Anterior cingulate cortex (tissue), 58 donors: ENCODE results near the gene VGF.

Source experiments
- DNase-seq, 58 donors: peaks; one replicate each; lab custom pipeline; 2025; lab: John Stamatoyannopoulos, UW

Gene VGF

DNA sequence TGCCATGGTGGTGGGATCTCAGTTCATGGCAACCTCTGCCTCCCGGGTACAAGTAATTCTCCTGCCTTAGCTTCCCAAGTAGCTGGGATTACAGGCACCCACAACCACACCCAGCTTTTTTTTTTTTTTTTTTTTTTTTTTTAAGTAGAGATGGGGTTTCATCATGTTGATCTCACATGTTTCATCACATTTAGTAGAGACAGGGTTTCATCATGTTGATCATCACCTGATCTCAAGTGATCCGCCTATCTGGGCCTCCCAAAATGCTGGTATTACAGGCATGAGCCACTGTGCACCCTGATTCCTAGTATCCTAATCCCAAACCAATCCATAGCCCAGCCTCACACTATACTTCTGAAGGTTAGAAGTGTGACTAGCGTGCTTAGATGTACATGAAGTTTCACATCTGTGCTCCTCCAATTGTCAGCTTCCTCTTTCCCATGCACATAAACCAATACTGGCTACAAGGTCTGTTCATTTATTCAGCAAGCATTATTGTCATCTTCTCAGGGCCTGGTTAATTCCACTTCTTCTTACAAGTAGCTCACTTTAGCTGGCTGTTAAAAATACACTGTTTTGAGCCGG, 21.6 kb upstream of the VGF start:
- DNase-seq = no peak

- DNase-seq = no peak
These were observed 20.8 kb upstream of the VGF start for GRCh38 chr7:101186194-101186593.

DNA sequence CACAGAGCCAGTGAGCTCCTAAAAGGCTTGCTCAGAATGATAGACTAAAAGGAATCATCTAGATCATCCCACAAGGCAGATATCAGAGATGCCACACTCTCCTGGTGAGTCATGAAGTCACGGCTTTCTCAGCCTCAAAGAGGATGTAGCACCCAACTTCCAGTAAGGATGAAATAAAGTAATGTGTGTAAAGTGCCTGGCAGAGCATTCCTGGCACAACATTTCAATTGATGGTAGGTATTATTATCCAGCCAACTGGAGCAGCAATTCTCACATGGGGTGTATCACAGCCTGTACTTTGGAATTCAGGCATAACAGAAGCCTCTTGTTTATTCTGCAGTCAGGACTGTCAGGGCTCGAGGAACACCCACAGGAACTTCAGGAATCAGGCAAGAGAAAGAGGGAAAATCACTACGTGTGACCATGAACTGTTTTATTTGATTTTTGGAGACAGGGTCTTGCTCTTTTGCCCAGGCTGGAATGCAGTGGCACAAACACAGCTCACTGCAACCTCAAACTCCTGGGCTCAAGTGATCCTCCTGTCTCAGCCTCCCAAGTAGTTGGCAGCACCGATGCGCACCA, 20.0 kb upstream of the VGF start:
- peak in 16 of 58 donors; percentile 4 to 74 (median 21) for DNase-seq

GRCh38 chr7:101180130-101180755, 14.9 kb upstream of the VGF start, which contains the start of gene NAT16:
Gene NAT16, minus strand, starts transcription at chr7:101180293. Its CDS starts 5,486 bp downstream, at chr7:101174807.
- DNase-seq = no peak

DNA sequence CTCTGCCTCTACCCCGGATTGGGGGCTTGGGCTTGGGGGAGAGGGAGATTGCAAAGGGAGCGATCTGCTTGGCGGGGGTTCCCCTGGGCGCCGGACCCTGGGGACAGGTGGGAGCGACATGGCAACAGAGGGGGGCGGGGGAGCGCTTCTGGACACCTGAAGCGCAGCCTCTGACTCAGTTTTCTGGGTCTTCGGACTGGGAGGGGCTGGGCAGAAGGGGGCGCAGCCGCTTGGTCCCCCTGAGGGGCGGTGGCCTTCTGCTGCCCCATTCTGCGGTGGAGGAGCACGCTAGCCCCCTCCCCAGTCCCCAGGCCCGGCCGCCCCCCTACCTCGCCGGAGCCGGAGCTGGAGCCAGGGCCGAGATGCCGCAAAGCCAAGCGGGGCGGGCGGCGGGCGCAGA, 14.3 kb upstream of the VGF start:
- DNase-seq = no peak

- no peak for DNase-seq
These were observed 13.7 kb upstream of the VGF start for GRCh38 chr7:101179117-101179516.

DNA sequence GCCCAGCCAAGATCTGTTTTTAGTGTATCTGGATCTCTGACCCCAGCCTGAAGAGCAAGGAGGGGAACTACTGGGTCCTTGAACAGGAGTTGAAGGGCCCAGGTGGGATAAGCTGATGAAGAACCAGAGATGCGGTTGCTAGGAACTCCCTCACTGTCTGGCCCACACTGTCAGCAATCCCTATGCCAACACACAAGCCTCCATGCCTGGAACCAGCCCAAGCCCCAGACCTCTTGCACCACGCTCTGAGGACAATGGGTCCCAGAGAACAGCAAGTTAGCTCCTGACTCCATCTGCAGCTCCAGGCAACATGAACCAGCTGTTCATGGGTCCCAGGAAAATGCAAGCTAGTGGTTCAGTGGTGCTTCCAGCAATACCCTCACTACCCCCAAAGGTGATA, 12.3 kb upstream of the VGF start:
- no peak for DNase-seq

DNA sequence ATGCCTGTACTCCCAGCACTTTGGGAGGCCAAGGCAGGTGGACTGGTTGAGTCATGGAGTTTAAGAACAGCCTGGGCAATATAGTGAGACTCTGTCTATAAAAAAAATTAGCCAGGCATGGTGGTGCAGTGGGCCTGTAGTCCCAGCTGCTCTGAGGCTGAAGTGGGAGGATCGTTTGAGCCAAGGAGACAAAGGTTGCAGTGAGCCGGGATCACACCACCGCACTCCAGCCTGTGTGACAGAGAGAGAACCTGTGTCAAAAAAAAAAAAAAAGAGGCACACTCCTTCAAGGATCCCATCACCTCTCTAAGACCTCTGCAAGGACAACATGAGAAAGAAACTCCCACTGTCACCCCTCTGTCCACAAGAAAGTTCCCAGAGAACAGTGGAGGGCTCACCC, 10.3 kb upstream of the VGF start:
- no peak for DNase-seq

DNA sequence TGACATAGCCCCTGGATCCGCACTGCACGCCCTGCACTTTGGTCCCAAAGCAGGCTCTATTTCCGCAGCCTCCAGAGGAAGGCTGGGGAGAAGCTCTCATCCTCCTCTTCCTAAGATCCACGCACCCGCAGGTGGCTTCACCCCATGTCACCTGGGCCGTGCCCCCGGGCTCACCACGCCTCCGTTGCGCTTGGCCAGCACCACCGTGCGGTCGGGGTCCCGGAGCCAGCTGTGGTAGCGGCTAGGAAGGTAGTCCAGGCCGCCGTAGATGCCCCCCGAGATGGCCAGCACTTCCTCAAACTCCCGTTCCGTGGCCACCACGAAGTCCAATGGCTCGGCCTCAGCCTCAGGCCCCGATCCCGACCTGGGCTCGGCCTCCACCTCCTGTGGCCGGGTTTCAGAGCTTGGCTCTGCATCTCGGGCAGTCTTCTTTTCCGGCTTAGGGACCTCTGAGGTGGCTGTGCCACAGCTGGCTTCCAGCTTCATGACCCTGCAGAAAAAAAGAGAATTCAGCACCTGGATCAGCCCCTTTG, 9.0 kb upstream of the VGF start:
- DNase-seq = no peak

DNA sequence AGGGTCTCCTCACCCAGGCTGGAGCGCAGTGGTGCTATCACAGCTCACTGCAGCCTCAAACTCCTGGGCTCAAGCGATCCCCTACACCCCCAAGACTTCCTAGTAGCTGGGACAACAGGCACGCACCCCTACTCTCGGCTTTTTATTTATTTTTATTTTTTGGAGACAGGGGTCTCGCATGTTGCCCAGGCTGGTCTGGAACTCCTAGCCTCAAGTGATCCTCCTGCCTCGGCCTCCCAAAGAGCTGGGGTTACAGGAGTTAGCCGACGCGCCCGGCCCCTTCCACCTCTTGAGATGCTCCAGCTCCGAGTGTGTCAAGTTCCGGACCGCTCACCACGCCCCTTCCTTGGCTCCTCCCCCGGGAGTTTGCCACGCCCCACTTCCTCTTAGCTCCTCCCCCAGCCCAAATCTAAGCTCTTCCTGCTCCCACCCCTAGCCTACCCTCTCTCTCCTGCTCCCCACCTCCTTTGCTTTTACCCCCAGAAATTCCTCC, 8.4 kb upstream of the VGF start:
- DNase-seq = no peak

GRCh38 chr7:101172854-101173751, 7.7 kb upstream of the VGF start:
- peak in 2 of 58 donors; percentile 22 to 26 for DNase-seq

DNA sequence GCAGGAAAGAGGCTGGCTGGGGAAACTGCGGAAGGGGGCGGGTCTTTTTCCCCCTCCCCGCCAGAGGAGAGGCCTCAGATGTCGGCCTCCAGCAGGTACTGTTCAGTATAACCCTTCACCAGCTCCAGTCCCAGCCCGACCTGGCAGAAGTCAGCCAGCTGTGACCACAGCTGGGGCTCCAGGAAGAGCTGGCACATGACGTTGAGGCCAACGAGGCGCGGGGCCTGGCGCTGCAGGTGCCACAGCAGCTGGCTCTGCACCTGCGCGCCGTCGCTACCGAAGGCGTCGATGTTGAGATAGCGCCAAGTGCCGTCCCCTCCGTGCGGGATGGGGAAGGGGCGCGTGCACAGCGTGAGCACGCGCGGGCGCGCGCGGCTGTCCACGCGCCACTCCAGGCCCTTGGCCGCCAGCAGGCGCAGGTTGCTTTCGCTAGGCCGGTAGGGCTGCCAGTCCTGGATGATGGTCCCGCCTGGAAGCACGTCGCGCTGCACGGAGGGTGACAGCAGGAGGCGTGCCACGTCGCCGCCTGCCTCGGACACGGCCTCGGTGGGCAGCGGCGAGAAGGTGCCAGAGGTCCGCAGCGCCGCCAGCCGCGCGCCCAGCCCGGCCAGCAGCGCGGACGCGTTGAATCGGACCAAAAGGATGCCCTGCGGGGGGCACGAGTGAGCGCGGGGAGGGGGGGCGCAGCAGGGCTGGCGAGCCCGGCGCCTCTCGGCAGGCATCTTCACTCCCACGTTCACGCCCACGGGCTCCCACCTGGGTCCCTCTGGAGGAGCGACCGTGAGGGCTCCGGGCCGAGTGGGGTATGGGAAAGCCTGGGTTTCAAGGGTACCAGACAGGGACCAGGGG, 6.9 kb upstream of the VGF start:
- DNase-seq = no peak

- DNase-seq = no peak
These were observed 6.1 kb upstream of the VGF start for GRCh38 chr7:101171442-101171837.

DNA sequence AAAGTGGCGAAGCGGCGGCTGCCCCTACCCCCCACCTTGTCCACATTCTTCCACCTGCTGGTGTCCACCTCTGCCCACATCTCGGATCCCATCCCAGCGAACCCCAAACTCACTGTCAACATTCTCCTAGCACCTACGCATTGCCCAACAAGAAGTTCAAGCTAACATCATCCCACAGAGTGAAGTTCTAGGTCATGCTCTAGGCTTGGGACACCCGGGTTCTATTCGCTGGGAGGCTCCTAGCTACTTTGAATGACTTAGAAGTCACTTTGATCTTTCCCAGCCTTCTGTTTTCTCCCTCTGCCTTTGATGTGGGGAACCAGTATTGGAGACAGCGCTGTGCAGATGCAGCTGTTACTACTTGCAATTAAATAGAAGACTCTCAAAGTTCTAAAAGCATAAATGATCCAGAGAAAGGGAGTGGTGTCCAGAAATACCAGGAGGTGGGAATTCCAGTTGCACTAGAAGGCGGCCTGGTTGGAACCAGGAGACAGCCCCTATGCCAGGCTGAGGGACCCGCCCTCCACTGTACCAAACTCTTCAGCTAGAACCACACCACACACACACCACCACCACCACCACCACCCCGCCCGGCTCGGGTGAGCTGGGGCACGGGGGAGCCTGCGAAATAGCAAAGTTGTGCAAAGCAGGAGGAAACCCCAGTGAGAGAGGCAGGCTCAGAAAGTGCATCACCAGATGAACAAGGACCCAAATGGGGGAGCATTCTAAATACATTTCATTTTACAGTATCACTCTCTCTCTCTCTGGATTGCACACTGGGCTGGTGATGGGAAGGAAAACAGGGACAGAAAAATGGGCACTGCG, 5.5 kb upstream of the VGF start:
- DNase-seq = no peak

DNA sequence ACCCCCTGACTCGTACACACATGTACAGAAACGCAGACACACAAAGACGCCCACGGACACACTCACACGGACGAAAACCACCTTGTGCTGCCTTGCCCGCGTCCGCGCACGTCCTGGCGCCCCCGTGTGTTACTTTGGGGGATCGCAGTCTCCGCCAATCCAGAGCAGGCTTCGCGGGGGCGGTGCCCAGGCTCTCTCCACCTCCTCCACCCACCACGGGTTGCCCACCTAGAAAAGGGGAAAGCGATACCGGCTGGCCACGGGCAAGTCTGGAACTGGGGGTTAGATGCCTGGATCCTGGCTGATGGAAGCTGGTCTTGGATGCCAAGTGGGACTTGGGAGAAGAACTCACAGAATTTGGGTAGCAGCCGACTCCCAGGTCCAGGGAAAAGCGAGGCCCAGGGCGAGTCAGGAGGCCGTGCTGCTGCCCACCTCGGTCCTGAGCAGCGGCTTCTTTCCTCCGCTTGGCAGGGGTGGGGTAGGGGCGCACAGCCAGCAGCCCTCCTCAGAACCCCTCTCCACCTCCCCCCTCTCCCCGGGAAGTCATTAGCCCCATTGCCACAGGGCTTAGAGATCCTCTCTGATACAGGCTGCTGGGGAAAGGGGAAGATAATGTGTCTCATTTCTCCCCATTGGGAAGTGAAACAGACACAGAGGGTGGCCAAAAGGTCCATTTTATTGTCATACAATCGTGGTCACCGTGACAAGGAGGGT, 4.6 kb upstream of the VGF start:
- peak in 53 of 58 donors; percentile 7 to 78 (median 43) for DNase-seq

GRCh38 chr7:101169110-101169837, 3.9 kb upstream of the VGF start:
- peak in 1 of 58 donors; percentile 57 for DNase-seq

DNA sequence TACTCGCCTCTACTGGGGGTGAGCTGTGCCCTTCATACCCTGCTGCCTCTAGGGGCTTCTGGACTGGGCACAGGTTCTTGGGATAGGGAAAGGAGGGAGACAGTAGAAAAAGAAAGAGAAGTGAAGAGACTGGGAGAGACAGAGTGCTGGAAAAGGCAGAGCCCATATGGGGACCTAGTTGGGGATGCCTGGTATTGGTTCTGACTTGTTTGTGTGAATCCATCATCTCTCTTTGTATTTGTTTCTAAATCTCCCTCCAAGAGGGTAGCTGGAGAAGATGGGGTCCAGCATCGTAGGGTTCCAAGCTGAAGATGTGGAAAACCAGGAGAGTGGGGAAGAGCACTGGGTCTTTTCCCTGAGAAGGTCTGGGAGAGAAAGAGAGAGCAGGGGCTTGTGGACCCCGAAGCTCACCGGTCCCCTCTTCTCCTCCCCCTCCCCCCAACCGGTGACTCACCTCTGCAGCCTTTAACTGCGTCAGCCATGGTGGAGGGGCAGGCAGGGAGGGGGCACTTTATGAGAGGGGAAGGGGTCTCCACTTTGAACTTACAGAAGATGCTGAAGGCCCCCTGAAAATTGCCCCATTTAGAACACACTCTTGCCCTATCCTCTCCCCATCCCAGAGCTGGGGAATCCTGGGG, 3.2 kb upstream of the VGF start:
- no peak for DNase-seq
